GM23338 (cell line): ENCODE results near the gene PLXNB2. TPM values are rescaled to one million over a fixed set of nuclear protein-coding genes. Genes with fewer than 3 reads are reported as not detected.

Experiments used
- ATAC-seq: fragments of 200-7000 bp; cut with Tn5 transposase; 3 replicates; pipeline ENCODE4 v1.9.1; 2020
- DNase-seq: peaks from one replicate; pipeline ENCODE4 v3.0.0-alpha.2; 2015; ENCODE audit warnings: low spot score
- H2AFZ ChIP-seq: fragments of 200-600 bp; sonication (generic); 2 replicates; pipeline ENCODE4 v1.8.0; 2016; ENCODE audit warnings: antibody characterized with exemption, mild to moderate bottlenecking, moderate library complexity
- H3F3A ChIP-seq: fragments of 200-600 bp; sonication (generic); replicated peaks from 2 replicates; pipeline ENCODE4 v1.8.0; 2017; ENCODE audit warnings: antibody characterized with exemption, mixed run types, low read depth
- H3K27ac ChIP-seq: fragments of 200-600 bp; sonication (generic); 2 replicates; pipeline ENCODE4 v1.6.1; 2016; ENCODE audit warnings: low read depth
- H3K27me3 ChIP-seq: fragments of 200-600 bp; sonication (generic); 2 replicates; pipeline ENCODE4 v1.8.0; 2016; ENCODE audit warnings: mild to moderate bottlenecking, mixed run types, moderate library complexity; ENCODE audit not compliant: insufficient read depth
- H3K36me3 ChIP-seq: fragments of 200-600 bp; sonication (generic); 2 replicates; pipeline ENCODE4 v1.8.0; 2016; ENCODE audit warnings: mild to moderate bottlenecking; ENCODE audit not compliant: insufficient read depth
- H3K4me1 ChIP-seq: fragments of 200-600 bp; sonication (generic); 2 replicates; pipeline ENCODE4 v1.8.0; 2016; ENCODE audit warnings: mild to moderate bottlenecking, moderate library complexity; ENCODE audit not compliant: insufficient read depth
- H3K4me2 ChIP-seq: fragments of 200-600 bp; sonication (generic); 2 replicates; pipeline ENCODE4 v1.7.1; 2017; ENCODE audit warnings: mixed run types
- H3K4me3 ChIP-seq: fragments of 200-600 bp; sonication (generic); 2 replicates; pipeline ENCODE4 v1.6.1; 2016; ENCODE audit warnings: mixed run types
- H3K79me2 ChIP-seq: fragments of 200-600 bp; sonication (generic); replicated peaks from 2 replicates; pipeline ENCODE4 v1.8.0; 2017; ENCODE audit warnings: mild to moderate bottlenecking; ENCODE audit not compliant: insufficient read depth
- H3K9me2 ChIP-seq: fragments of 200-600 bp; sonication (generic); 2 replicates; pipeline ENCODE4 v1.8.0; 2017; ENCODE audit not compliant: insufficient read depth
- H4K20me1 ChIP-seq: fragments of 200-600 bp; sonication (generic); replicated peaks from 2 replicates; pipeline ENCODE4 v1.8.0; 2017; ENCODE audit warnings: mild to moderate bottlenecking; ENCODE audit not compliant: insufficient read depth
- H3K27ac Mint-ChIP-seq: 2 replicates; pipeline ENCODE4 v1.8.0; 2020; ENCODE audit warnings: inconsistent platforms, mild to moderate bottlenecking, moderate library complexity, mixed read lengths
- H3K27me3 Mint-ChIP-seq: 3 replicates; pipeline ENCODE4 v1.8.0; 2022; ENCODE audit warnings: low read depth, mild to moderate bottlenecking, moderate library complexity, mixed read lengths, inconsistent platforms; ENCODE audit not compliant: insufficient read depth, poor library complexity
- H3K36me3 Mint-ChIP-seq: 3 replicates; pipeline ENCODE4 v1.8.0; 2021; ENCODE audit warnings: low read depth, mild to moderate bottlenecking, inconsistent platforms, moderate library complexity, mixed read lengths
- H3K4me1 Mint-ChIP-seq: 3 replicates; pipeline ENCODE4 v1.8.0; 2020; ENCODE audit warnings: mild to moderate bottlenecking, inconsistent platforms, mixed read lengths
- H3K4me3 Mint-ChIP-seq: 3 replicates; pipeline ENCODE4 v1.8.0; 2021; ENCODE audit warnings: moderate library complexity, mild to moderate bottlenecking, inconsistent platforms, mixed read lengths
- H3K9me3 Mint-ChIP-seq: 3 replicates; pipeline ENCODE4 v1.8.0; 2020; ENCODE audit warnings: moderate library complexity, mild to moderate bottlenecking, inconsistent platforms, mixed read lengths
- CREB1 ChIP-seq: fragments of 250-450 bp; sonication (Bioruptor Pico); IDR thresholded peaks from 2 replicates; pipeline ENCODE4 v1.5.0; 2020; ENCODE audit warnings: low read depth, mild to moderate bottlenecking, moderate library complexity
- POLR2AphosphoS5 ChIP-seq: IDR thresholded peaks from 2 replicates; pipeline ENCODE4 v1.6.1; 2016; ENCODE audit warnings: antibody characterized with exemption, low read depth
- ZNF114 ChIP-seq: fragments of 250-450 bp; sonication (Bioruptor Pico); IDR thresholded peaks from 2 replicates; pipeline ENCODE4 v1.5.0; 2020; ENCODE audit warnings: mild to moderate bottlenecking, moderate library complexity
- polyA plus RNA-seq: library from polyadenylated mRNA; unstranded; fragments of >200 nt; fragmentation: Nextera tagmentation; extraction: Ambion mirVana; gene quantifications from 2 replicates; pipeline ENCODE4 v1.2.1, GENCODE V29; 2016
- total RNA-seq: library from RNA; depleted of rRNA; stranded (reverse); fragments of >200 nt; shearing (Covaris generic); gene quantifications from 2 replicates; pipeline ENCODE4 v1.2.3, GENCODE V29; 2014
- TF ChIP-seq, protein P1 (sequence below): IDR thresholded peaks from one replicate; pipeline ENCODE4 v1.6.1; 2018; ENCODE audit warnings: antibody characterized with exemption; ENCODE audit not compliant: unreplicated experiment
- TF ChIP-seq, protein P2 (sequence below), 2 experiments: fragments of 200-600 bp in 1 of 2; sonication (generic) in 1 of 2; conservative IDR thresholded peaks; 2 replicates each; pipeline versions ENCODE4 v1.5.1 to v1.6.1; 2016 to 2017; ENCODE audit warnings: antibody characterized with exemption in 2 of 2, low read depth in 2 of 2, mild to moderate bottlenecking in 2 of 2, moderate library complexity in 1 of 2

Gene PLXNB2
- total and polyA plus RNA-seq, 2 experiments from 2014 or later: 29.1 to 66.3 TPM

DNA sequence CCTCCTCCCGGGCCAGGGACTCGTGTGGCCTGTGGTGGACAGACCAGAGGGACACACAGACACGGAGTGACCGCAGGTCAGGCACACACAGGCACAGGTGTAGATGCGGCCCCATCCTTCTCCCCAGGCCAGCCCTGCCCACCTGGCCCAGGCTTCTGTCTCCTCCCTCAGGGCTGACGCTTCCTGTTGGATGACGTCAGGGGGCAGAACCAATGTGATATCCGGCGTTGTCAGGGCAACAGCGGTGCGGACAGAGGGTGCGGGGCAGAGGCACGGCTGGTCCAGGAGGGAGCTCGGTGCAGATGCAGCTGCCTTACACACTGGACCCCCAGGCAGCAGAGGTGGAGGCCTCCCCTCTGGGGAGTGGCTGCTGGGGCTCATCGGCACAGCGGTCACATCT, 59.7 kb downstream of the PLXNB2 start:
- TF ChIP-seq ZNF114 (CRISPR knock-in tag) (no peak), CREB1 (CRISPR knock-in tag) (peak; percentile 88), POLR2AphosphoS5 (0 out of 2 replicates have a peak, but pooled peaks have one; percentile 40)
- Histone ChIP-seq H3K27ac (no peak overlapping the region), H3K4me2 (no peak overlapping the region)

DNA sequence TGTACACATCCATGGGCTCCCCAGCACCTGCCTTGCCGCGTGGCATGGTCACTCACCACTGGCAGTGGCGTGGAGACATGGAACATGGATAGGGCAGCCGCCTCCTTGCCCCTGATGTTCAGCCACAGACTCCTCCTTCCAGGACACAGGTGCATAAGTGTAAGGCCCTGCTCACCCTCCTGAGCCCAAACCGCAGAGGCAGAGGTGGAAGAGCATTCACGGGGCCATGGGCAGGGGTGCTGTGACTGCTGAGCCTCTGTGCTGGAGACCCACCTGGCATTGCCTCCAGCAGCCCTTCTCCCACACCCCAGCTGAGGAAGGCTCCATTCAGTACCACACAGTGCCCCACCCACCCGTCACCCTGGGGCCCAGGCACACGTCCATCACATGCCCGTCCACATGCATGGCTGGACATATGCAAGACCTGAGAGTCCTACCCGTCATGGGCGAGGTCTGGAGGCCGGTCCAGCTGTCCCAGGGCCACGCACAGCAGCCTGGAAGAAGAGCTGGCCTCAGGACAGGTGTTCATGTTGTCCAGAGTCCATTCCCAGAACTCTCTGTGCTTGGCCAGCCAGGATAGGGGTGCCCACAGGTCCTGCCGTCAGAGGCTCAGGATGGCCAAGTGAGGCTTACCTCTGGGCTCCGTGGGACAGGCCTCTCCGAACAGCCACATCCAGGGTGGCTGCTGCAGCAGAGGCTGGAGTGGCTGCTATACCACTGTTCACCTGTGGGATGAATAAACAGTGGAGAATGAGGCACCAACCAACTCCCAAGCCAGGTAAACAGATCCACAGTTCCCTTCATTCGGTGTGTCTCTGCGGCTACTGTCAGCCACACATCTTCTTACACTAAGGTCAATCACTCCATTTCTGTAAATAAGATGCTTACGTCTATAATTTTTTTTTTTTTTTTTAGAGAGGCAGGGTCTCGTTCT, 60.9 kb downstream of the PLXNB2 start:
- Histone ChIP-seq H3K4me2 (peak overlapping the region; percentile 97; the same call in 1 of the 2 replicates), H3K36me3 (no peaks in the 10 kb centered on the region), H3K4me3 (peak overlapping the region; percentile 99; the same call in 1 of the 2 replicates), H3F3A (peaks cover 3% of the 10 kb centered on the region; the same call in 1 of the 2 replicates), H2AFZ (no peak overlapping the region), H3K4me1 (peaks cover 12% of the 10 kb centered on the region), H4K20me1 (peaks cover 3% of the 10 kb centered on the region; the same call in 1 of the 2 replicates), H3K27me3 (no peaks in the 10 kb centered on the region), H3K27ac (no peak overlapping the region), H3K79me2 (peaks cover 30% of the 10 kb centered on the region), H3K9me2 (no peaks in the 10 kb centered on the region)
- ATAC-seq (no peak), DNase-seq (peak; percentile 54)
- Mint-ChIP-seq H3K36me3 (peaks cover 11% of the 10 kb centered on the region; the same call in 2 of the 3 replicates), H3K4me3 (peak overlapping the region; percentile 92; the same call in 2 of the 3 replicates), H3K27ac (no peak overlapping the region), H3K27me3 (peaks cover 12% of the 10 kb centered on the region), H3K4me1 (peaks cover 24% of the 10 kb centered on the region), H3K9me3 (no peaks in the 10 kb centered on the region)
- TF ChIP-seq, protein P1, sequence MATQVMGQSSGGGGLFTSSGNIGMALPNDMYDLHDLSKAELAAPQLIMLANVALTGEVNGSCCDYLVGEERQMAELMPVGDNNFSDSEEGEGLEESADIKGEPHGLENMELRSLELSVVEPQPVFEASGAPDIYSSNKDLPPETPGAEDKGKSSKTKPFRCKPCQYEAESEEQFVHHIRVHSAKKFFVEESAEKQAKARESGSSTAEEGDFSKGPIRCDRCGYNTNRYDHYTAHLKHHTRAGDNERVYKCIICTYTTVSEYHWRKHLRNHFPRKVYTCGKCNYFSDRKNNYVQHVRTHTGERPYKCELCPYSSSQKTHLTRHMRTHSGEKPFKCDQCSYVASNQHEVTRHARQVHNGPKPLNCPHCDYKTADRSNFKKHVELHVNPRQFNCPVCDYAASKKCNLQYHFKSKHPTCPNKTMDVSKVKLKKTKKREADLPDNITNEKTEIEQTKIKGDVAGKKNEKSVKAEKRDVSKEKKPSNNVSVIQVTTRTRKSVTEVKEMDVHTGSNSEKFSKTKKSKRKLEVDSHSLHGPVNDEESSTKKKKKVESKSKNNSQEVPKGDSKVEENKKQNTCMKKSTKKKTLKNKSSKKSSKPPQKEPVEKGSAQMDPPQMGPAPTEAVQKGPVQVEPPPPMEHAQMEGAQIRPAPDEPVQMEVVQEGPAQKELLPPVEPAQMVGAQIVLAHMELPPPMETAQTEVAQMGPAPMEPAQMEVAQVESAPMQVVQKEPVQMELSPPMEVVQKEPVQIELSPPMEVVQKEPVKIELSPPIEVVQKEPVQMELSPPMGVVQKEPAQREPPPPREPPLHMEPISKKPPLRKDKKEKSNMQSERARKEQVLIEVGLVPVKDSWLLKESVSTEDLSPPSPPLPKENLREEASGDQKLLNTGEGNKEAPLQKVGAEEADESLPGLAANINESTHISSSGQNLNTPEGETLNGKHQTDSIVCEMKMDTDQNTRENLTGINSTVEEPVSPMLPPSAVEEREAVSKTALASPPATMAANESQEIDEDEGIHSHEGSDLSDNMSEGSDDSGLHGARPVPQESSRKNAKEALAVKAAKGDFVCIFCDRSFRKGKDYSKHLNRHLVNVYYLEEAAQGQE: no peak
- TF ChIP-seq, protein P2, sequence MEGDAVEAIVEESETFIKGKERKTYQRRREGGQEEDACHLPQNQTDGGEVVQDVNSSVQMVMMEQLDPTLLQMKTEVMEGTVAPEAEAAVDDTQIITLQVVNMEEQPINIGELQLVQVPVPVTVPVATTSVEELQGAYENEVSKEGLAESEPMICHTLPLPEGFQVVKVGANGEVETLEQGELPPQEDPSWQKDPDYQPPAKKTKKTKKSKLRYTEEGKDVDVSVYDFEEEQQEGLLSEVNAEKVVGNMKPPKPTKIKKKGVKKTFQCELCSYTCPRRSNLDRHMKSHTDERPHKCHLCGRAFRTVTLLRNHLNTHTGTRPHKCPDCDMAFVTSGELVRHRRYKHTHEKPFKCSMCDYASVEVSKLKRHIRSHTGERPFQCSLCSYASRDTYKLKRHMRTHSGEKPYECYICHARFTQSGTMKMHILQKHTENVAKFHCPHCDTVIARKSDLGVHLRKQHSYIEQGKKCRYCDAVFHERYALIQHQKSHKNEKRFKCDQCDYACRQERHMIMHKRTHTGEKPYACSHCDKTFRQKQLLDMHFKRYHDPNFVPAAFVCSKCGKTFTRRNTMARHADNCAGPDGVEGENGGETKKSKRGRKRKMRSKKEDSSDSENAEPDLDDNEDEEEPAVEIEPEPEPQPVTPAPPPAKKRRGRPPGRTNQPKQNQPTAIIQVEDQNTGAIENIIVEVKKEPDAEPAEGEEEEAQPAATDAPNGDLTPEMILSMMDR (conservative IDR thresholded peaks at IDR 0.05; ENCODE audit: low read depth in 2 of 2): 0 out of 4 replicates have a peak, but pooled peaks of 1 of the 2 experiments have one; percentile 12

More for the DNA sequence above, 59.7 kb downstream of the PLXNB2 start:
- DNase-seq (peak; percentile 87), ATAC-seq (peak; percentile 2)
- Histone ChIP-seq H3K4me1 (peaks cover 12% of the 10 kb centered on the region), H2AFZ (no peak overlapping the region), H3K27me3 (no peaks in the 10 kb centered on the region), H3K9me2 (no peaks in the 10 kb centered on the region), H3K36me3 (no peaks in the 10 kb centered on the region), H3K4me3 (no peak overlapping the region), H3K79me2 (peaks cover 19% of the 10 kb centered on the region), H3F3A (peaks cover 6% of the 10 kb centered on the region), H4K20me1 (peaks cover 3% of the 10 kb centered on the region; the same call in 1 of the 2 replicates)
- peaks cover 20% of the 10 kb centered on the region for H3K4me1 Mint-ChIP-seq
- H3K4me3 Mint-ChIP-seq: peak overlapping the region; percentile 36; the same call in 2 of the 3 replicates
- no peaks in the 10 kb centered on the region for H3K9me3 Mint-ChIP-seq
- peaks cover 12% of the 10 kb centered on the region for H3K27me3 Mint-ChIP-seq
- peak overlapping the region; percentile 52; the same call in 1 of the 2 replicates for H3K27ac Mint-ChIP-seq
- H3K36me3 Mint-ChIP-seq: peaks cover 11% of the 10 kb centered on the region; the same call in 2 of the 3 replicates
